Measurements from ENCODE around the gene GRM2.

The GRM2 gene

GRCh38 chr3:51705276-51706020 is 1.4 kb upstream of the GRM2 start:
- DNase-seq (ENCODE audit: low read depth), result no peak

GRCh38 chr3:51706021-51706485 is 815 bp upstream of the GRM2 start:
- DNase-seq (ENCODE audit: low read depth), result no peak

GRCh38 chr3:51708216-51708845 is 1.5 kb downstream of the GRM2 start:
- no peak for DNase-seq (ENCODE audit: low read depth)

GRCh38 chr3:51709004-51709420 is 2.1 kb downstream of the GRM2 start:
- DNase-seq (ENCODE audit: low read depth), result no peak

- no peak for DNase-seq (ENCODE audit: low read depth)
Measured at GRCh38 chr3:51709675-51710074, 2.8 kb downstream of the GRM2 start.

GRCh38 chr3:51710631-51711351 is 3.9 kb downstream of the GRM2 start:
- DNase-seq (ENCODE audit: low read depth), result no peak

- DNase-seq (ENCODE audit: low read depth), result no peak
Measured at GRCh38 chr3:51711352-51712037, 4.6 kb downstream of the GRM2 start.

- DNase-seq (ENCODE audit: low read depth), result no peak
Measured at GRCh38 chr3:51712038-51712420, 5.2 kb downstream of the GRM2 start.

- no peak for DNase-seq (ENCODE audit: low read depth)
Measured at GRCh38 chr3:51712511-51712931, 5.7 kb downstream of the GRM2 start.

GRCh38 chr3:51712963-51713362 is 6.1 kb downstream of the GRM2 start:
- no peak for DNase-seq (ENCODE audit: low read depth)

GRCh38 chr3:51715231-51715976 is 8.5 kb downstream of the GRM2 start:
- no peak for DNase-seq (ENCODE audit: low read depth)

GRCh38 chr3:51715977-51716294 is 9.1 kb downstream of the GRM2 start:
- no peak for DNase-seq (ENCODE audit: low read depth)

- no peak for DNase-seq (ENCODE audit: low read depth)
Measured at GRCh38 chr3:51716805-51717204, 9.9 kb downstream of the GRM2 start.

GRCh38 chr3:51717446-51717845 is 10.6 kb downstream of the GRM2 start:
- no peak for DNase-seq (ENCODE audit: low read depth)

- DNase-seq (ENCODE audit: low read depth), result no peak
Measured at GRCh38 chr3:51717947-51718346, 11.1 kb downstream of the GRM2 start.

GRCh38 chr3:51718547-51719409 is 11.9 kb downstream of the GRM2 start:
- DNase-seq (ENCODE audit: low read depth), result peak; percentile 18

- no peak for DNase-seq (ENCODE audit: low read depth)
Measured at GRCh38 chr3:51719410-51720025, 12.7 kb downstream of the GRM2 start.

- DNase-seq (ENCODE audit: low read depth), result no peak
Measured at GRCh38 chr3:51720292-51721061, 13.6 kb downstream of the GRM2 start.

GRCh38 chr3:51721062-51721745 is 14.3 kb downstream of the GRM2 start:
- DNase-seq (ENCODE audit: low read depth), result no peak
